GM19025 (cell line): ENCODE results near the gene MCL1.
"Not testable (repeated sequence)": the region's sequence is repeated elsewhere in the genome, so short reads cannot be mapped to it uniquely, and the experiment has no call there.

Experiments
- ATAC-seq: cut with Tn5 transposase; IDR thresholded peaks from one replicate; pipeline ENCODE4 v1.9.1; 2021; ENCODE audit warnings: mild to moderate bottlenecking, low read depth, moderate library complexity; ENCODE audit not compliant: unreplicated experiment

The MCL1 gene

DNA sequence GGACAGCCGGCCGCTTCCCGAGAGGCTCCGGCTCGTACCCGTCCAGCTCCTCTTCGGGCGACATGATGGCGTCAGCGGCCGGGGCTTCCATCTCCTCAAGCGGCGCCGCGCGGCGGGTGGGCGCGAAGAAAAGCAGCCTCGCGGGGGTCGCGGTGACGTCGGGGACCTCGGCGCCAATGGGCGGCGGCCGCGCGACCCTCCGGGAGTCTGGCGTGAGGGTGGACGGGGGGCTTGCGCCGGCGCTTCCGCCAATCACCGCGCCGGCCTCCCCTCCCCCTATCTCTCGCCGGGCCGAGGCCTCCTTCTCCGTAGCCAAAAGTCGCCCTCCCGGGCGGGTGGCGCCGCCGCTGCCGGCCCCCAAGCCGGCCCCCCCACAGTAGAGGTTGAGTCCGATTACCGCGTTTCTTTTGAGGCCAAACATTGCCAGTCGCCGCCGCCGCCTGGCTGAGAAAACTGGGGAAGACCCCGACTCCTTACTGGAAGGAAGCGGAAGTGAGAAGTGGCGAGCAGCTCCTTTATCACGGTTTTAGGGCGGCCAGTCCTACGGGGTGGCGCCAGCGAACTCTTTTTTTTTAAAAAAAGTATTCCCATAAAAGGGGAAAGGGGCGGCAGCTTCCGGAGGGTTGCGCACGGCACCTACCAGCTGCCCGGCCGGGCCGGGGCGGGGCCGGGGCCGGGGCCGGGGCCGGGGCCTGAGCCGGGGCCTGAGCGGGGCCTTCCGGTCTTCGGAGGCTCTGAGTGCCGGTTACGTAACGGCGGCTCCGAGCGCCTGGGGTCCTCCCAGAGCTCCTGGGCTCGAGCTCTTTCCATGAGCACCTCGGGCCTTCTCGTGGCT is at the start of gene MCL1:
MCL1 (minus strand) TSS at position 501 of the 835 bp plus-strand sequence; CDS start at position 421, 80 bp downstream.
- peak; percentile 81 for ATAC-seq

- no peak for ATAC-seq
Measured at GRCh38 chr1:150628766-150629114, 49.3 kb upstream of the MCL1 start.

GRCh38 chr1:150627826-150628410 is 48.5 kb upstream of the MCL1 start:
- no peak for ATAC-seq

- no peak for ATAC-seq
Measured at GRCh38 chr1:150626150-150626549, 46.7 kb upstream of the MCL1 start.

DNA sequence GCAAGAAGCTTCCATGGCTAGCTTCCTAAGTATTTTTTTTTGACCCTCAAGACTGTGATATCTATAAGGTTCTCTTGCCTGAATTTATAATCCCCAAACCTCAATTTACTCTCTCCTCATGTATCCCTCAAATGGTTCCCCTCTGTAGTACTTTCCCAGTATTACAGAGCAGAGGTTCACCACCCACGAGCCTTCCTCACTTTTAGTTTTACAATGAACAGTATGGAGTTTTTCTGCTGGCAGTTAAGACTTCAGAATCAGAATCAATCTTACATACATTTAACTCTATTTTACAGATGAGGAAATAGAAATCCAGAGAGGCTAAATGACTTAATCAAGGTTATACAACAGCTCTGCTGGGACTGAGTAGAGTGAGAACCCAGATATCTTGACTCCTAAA is 45.1 kb upstream of the MCL1 start:
- ATAC-seq, result not testable (repeated sequence)

DNA sequence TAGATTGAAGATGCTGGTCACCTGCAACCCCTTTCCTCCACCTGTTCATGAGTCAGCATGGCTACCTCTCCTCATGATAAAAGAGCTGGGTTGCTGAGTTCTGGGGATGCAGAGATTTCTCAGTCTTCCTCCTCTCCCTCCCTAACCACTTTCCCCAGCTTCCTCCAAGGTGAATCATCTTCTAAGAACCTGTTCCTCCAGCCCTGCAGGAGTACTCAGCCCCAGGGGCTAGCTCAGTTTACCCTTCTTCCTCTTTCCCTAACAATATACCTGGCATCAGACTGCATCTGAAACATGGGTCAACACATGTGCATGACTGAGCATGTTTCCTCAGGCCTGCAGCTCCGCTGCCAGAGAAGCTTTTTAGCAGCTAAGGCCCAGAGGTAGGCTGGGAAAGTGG is 44.7 kb upstream of the MCL1 start:
- ATAC-seq, result not testable (repeated sequence)

GRCh38 chr1:150622303-150622975 is 43.0 kb upstream of the MCL1 start:
- ATAC-seq, result no peak

DNA sequence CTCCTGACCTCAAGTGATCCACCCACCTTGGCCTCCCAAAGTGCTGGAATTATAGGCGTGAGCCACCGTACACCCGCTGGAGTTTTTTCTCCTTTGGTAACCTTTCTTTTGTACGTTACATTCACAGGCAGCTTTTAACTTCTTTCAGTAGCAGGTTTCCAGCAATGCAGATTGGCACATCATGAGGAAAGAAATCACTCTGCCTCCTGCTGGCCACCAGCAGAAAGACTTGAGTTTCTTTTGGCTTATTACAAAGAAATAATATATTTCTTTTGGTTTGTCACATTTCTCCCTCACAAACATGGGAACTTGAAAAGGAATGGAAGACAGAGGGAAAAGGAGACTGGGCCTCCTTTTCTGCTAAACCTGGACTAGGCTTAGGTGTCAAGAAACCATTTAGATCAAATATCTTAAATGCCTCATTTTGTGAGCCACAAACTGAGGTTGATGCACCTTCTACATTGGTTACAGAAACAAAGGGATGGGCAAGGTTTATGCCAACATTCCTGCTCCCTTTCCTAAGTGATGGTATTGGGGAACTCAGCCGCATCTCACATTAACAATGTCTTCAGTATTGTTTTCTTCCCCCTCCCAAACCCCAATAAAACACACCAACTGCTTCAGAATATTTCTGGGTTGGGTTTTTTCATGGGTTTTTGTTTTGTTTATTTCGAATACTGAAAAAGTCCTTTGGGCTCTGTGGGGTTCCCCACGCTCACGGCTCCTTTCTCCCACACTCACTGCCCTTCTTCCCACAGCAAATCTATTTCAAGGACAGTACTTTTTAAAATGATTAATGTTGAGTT is 42.3 kb upstream of the MCL1 start:
- ATAC-seq, result no peak

GRCh38 chr1:150620919-150621318 is 41.5 kb upstream of the MCL1 start:
- ATAC-seq, result no peak

- no peak for ATAC-seq
Measured at GRCh38 chr1:150619576-150620509, 40.4 kb upstream of the MCL1 start.

GRCh38 chr1:150615346-150616201 is 36.2 kb upstream of the MCL1 start:
- ATAC-seq, result no peak

DNA sequence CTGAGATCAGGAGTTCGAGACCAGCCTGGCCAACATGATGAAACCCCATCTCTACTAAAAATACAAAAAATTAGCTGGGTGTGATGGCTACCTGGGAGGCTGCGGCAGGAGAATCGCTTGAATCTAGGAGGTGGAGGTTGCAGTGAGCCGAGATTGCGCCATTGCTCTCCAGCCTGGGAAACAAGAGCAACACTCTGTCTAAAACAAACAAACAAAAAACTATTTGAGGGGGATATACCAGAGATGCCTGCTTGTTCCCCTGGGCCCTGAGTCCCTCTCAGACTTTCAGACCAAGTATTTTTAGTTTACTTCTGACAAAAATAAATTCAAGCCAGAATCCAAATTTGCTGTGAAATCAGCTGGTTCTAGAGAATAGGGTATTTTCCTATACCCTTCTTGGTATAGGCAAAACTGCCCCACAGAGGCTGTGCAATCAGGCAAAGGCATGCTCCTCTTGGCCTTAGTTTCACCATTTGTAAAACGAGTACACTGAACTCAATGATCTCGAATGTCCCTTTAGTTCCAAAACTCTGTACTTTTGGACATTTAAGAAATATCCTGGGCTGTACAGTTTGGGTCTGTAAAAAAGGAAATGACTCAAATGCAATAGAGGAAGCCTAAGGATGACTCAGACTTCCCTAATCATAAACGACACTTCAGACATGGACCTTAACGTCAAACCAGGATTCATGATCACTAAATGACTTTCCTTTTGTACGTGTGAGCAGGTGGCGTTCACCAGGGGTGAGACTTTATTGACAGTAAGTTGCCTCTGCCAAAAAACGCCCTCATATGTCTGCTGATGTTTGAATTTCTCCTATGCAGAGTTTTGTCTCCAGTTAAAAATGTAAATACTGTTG is 33.9 kb upstream of the MCL1 start:
- ATAC-seq, result no peak

- peak; percentile 4 for ATAC-seq
Measured at GRCh38 chr1:150612014-150612345, 32.6 kb upstream of the MCL1 start.

DNA sequence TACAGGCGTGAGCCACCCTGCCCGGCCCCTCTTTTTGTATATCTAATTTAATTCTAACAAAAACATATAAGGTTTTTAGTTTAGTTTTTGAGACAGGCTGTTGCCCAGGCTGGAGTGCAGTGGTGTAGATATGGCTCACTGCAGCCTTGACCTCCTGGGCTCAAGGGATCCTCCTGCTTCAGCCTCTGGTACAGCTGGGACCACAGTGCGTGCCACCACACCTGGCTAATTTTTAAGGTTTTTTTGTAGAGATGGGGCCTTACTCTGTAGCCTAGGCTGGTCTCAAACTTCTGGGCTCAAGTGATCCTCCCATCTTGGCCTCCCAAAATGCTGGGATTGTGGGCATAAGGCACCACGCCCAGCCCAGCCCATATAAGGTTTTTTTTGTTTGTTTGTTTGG is 31.2 kb upstream of the MCL1 start:
- ATAC-seq, result no peak

DNA sequence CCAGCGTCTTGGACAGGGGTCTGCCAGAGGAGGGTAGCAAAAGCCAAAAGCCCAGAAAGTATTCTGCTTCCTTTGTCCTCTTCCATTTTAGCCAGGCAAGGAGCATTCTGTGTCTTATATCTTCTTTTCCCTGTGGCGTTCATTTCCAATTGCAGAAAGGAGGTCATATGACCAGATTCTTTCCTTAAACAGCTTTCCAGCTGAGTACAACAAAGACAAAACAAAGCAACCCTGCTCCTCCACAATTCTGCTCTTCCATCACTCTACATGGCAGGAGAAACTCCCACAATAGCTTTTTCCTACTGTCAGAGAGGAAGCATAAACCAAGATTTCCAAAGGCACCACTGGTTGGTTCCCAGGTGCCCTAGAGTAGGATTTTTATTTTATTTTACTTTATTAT is 30.3 kb upstream of the MCL1 start:
- ATAC-seq, result no peak

DNA sequence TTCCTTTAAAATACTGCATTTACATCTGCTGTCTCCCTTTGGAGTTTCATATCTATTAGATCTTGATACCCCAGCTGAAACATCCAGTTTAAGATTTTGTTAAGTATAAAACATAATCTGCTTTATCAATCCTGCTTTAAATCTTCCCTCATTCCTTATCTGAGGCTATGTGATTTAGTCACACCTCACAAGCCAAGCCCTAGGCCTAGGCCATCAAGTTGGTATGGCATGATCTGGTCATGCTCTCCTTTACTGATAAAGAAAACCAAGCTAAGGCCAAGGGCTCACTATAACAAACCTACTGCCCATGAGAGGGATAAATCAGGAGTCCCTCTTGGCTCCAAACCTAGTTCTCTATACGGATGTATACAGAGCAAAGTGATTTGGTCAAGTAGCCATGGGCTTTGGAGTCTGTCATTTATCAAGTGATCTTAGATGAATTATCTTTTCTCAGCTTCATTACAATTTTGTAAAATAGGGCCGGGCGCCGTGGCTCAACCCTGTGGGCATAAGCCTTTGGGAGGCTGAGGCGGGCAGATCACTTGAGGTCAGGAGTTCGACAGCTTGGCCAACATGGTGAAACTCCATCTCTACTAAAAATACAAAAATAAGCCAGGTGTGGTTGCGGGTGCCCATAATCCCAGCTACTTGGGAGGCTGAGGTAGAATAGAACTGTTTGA is 27.2 kb upstream of the MCL1 start:
- ATAC-seq, result no peak

DNA sequence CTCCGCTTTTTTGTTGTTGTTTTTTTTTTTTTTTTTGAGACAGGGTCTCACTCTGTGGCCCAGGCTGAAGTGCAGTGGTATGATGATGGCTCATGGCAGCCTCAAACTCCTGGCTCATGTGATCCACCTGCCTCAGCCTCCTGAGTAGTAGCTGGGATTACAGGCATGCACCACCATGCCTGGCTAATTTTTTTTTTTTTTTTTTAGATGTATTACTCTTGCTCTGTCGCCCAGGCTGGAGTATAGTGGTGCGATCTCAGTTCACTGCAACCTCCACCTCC is 26.0 kb upstream of the MCL1 start:
- not testable (repeated sequence) for ATAC-seq

- ATAC-seq, result no peak
Measured at GRCh38 chr1:150604226-150604588, 24.8 kb upstream of the MCL1 start.
